Lower leg skin (tissue), 3 donors: ENCODE data around the gene SHISA8.

Source experiments
- POLR2A ChIP-seq, 2 donors: fragments of 450-650 bp; IDR thresholded peaks; one replicate each; pipeline ENCODE4 v1.6.1; 2016 to 2017; ENCODE audit warnings: antibody characterized with exemption in 2 of 2, mild to moderate bottlenecking in 1 of 2, moderate library complexity in 1 of 2
- TF ChIP-seq, protein P1 (sequence below), 3 donors: fragments of 450-650 bp; IDR thresholded peaks; one replicate each; pipeline ENCODE4 v1.5.1; 2016; ENCODE audit warnings: antibody characterized with exemption in 3 of 3, mild to moderate bottlenecking in 3 of 3, moderate library complexity in 2 of 3

DNA sequence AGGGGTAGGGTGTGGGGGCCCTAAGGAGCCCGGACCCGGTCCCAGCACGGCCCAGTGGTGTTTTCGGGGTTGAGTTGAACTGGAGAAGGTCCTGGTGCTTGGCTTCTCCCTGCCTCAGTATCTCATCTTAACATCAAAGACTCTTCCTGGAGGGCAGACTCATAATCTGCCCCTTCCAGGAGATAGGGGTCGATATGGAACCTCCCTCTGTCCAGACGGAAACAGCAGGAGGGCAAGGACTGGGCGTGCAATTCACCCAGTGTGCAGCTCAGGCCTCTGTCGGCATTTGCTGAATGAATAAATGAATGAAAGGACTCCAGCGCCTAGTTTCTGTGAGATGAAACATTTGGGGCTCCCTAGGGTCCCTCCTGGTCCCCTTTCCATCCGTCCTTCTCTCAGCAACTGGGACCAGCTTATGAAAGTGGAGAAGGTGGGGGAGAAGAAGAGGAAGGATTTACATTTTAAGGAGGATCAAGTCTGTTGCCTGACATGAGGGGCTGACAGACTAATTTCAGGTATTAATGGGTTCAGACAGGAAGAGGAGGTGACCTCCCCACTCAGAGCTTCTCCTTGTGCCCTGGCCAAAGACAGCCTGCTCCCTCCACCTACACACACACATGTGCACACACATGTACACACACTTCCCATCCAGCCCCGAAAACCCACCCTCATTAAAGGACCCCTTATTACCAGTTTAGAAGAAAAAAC, 1.1 kb upstream of the SHISA8 start:
- TF ChIP-seq, protein P1, sequence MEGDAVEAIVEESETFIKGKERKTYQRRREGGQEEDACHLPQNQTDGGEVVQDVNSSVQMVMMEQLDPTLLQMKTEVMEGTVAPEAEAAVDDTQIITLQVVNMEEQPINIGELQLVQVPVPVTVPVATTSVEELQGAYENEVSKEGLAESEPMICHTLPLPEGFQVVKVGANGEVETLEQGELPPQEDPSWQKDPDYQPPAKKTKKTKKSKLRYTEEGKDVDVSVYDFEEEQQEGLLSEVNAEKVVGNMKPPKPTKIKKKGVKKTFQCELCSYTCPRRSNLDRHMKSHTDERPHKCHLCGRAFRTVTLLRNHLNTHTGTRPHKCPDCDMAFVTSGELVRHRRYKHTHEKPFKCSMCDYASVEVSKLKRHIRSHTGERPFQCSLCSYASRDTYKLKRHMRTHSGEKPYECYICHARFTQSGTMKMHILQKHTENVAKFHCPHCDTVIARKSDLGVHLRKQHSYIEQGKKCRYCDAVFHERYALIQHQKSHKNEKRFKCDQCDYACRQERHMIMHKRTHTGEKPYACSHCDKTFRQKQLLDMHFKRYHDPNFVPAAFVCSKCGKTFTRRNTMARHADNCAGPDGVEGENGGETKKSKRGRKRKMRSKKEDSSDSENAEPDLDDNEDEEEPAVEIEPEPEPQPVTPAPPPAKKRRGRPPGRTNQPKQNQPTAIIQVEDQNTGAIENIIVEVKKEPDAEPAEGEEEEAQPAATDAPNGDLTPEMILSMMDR (IDR thresholded peaks at IDR 0.05), result no peak
- no peak for TF ChIP-seq POLR2A (IDR thresholded peaks at IDR 0.05)
